HG03108 (cell line): Measurements from ENCODE around the gene MRPS27.
"Not testable (repeated sequence)": the region's sequence is repeated elsewhere in the genome, so short reads cannot be mapped to it uniquely, and the experiment has no call there.

Source experiments
- ATAC-seq: cut with Tn5 transposase; IDR thresholded peaks from one replicate; pipeline ENCODE4 v1.9.1; 2021; ENCODE audit warnings: moderate library complexity; ENCODE audit not compliant: unreplicated experiment

MRPS27 gene

DNA sequence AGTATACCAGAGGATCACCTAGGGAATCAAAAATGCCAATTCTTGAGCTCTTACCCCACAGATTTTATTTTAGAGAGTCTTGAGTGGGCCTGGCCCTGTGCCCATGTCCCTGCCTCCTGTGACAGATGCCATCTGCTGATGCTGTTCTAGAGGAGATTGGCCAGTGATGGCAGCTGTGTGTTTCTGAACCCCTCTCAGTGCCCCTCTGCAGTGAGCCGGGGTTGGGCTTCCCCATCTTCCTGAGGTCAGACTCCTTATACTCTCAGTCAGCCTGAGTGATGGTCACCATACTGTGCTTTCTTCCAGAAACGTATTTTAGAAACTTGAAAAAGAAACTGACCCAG is 6.2 kb upstream of the MRPS27 start:
- ATAC-seq: no peak

GRCh38 chr5:72325566-72326305 is 5.7 kb upstream of the MRPS27 start:
- ATAC-seq: no peak

DNA sequence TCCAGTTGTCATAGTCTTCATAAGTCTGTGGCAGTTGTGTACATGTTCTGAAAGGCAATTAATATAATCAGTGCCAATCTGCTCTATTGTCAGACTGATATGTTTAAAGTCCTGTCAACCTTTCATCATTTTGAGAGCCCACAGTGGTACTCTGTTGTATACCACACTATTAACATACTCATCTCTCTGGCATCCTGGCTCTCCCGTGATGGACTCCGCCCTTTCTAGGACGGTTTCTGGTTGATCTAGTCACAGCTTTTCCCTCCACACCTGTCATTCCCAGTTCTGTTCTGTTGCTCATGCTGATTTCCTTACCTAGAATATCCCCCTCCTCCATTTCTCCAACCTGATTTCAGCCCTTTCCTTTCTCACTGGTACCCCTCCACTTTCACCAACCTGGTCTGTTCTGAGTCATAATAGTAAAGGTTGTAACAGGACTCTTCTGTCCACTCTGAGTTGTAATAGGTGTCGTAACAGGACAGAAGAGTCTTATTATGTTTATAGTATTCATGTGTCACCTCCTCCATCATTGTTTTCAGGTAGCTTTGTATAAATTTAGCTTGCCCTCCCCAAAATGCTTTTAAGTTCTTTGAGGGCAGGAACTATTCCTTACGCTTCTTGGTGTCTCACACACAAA is 4.3 kb upstream of the MRPS27 start:
- no peak for ATAC-seq

- ATAC-seq: not testable (repeated sequence)
Observed at GRCh38 chr5:72319435-72319975, 535 bp downstream of the MRPS27 start.

- ATAC-seq: no peak
Observed at GRCh38 chr5:72314571-72315172, 5.4 kb downstream of the MRPS27 start.

- ATAC-seq: no peak
Observed at GRCh38 chr5:72313141-72313540, 6.9 kb downstream of the MRPS27 start.

- no peak for ATAC-seq
Observed at GRCh38 chr5:72308853-72309191, 11.2 kb downstream of the MRPS27 start.

GRCh38 chr5:72307968-72308852 is 11.8 kb downstream of the MRPS27 start:
- ATAC-seq: peak; percentile 92

DNA sequence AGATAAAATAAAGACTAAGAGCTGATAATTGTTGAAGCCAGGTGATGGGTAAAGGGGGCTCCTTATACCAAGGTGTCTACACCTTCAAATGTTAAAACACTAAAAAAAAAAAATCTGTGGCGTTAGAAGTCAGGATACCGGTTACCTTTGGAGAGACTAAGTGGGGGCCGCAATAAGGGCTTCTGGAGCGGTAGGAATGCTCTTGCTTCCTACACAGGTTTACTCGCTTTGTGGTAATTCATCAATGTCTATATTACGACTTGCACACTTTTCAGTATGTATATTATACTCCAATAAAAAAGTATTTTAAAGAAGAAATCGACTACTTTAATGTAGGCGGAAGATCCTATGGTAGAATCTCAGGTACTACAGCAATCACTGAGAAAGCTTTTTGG is 12.5 kb downstream of the MRPS27 start:
- no peak for ATAC-seq

GRCh38 chr5:72305194-72306142 is 14.6 kb downstream of the MRPS27 start:
- no peak for ATAC-seq

- ATAC-seq: no peak
Observed at GRCh38 chr5:72302171-72302570, 17.9 kb downstream of the MRPS27 start.

DNA sequence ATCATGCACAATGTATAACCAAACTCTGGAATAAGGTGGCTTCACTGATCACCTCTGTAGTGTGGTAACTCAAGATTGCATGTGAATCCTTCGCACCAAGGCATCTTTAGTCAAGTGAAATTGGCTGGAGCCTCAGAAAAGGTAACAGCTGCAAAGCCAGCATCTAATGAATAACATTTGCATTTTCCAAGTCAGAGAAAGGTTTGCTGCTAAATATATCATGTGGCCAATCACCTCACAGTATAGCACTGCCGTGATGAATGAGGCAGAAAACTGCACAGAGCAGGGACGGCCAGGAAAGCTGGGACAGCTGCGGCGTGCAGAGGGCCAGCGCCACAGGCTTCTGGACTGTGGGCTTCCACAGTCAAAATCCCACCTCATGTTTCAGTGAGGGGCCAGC is 18.5 kb downstream of the MRPS27 start:
- ATAC-seq: peak; percentile 45

GRCh38 chr5:72300590-72301339 is 19.3 kb downstream of the MRPS27 start:
- ATAC-seq: no peak

GRCh38 chr5:72298711-72299110 is 21.3 kb downstream of the MRPS27 start:
- no peak for ATAC-seq

DNA sequence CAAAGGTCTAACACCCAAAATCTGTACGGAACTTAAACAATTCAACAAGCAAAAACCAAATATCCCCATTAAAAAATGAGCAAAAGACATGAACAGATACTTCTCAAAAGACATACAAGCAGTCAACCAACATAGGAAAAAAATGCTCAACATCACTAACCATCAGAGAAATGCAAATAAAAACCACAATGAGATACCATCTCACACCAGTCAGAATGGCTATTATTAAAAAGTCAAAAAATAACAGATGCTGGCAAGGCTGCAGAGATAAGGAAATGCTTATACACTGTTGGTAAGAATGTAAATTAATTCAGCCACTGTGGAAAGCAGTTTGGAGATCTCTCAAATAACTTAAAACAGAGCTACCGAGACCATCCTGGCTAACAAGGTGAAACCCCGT is 21.9 kb downstream of the MRPS27 start:
- peak; percentile 40 for ATAC-seq

DNA sequence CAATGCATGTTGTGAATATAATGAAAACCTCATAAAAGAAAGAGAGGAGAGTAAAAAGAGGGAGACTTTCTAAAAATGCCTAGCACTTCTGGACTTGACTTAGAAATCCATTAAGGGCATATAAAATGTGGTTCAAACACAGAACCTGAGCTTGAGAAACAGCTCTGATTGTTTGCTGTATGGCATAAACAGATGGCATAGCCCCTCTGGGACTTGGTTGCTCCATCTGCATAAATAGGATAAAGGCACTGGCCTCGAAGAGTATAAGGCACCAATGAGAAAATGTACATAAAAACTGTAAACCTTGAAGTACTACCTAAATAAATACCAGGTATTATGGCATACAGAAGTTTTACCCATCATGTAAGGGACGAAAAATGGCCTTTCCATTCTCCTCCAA is 23.8 kb downstream of the MRPS27 start:
- ATAC-seq: no peak

- ATAC-seq: no peak
Observed at GRCh38 chr5:72295539-72295938, 24.5 kb downstream of the MRPS27 start.

DNA sequence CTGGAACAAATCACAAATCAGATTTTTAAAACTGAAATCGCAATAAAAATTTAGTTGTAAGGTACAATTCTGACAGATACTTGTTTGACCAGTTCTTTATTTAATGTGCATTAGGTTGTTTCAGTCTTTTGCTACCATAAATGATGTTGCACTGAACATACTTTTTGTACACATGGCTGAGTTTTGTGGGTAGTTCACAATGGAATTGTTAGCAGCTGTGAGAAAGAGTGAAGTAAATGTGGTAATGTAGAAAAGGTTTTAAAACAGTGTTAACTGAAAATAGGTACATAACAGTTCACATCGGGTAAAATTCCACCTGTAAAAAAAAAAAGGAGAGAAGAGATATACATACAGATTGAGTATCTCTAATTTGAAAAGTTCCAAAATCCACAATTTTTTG is 25.6 kb downstream of the MRPS27 start:
- ATAC-seq: no peak

GRCh38 chr5:72293495-72294055 is 26.5 kb downstream of the MRPS27 start:
- no peak for ATAC-seq
